Measurements from ENCODE around the gene DYNLT2B. TPM values are rescaled to one million over a fixed set of nuclear protein-coding genes. Genes with fewer than 3 reads are reported as not detected.
"Not testable (repeated sequence)": the region's sequence is repeated elsewhere in the genome, so short reads cannot be mapped to it uniquely, and the experiment has no call there.

Gene DYNLT2B
- total RNA-seq, 4 donors from 2014 or later, result 6.6 to 16.6 (median 8.4) TPM

- DNase-seq, result no peak
- 97 to 99% methylated on average over 4 of the region's 4 CpGs for WGBS, 2 donors
- Histone ChIP-seq H3K27me3 (no peaks in the 10 kb centered on the region), H3K4me3 (no peak overlapping the region), H3K36me3 (peaks cover 7 to 69% (median 9%) of the 10 kb centered on the region in 3 donors), H3K9me3 (no peaks in the 10 kb centered on the region), H3K27ac (no peak overlapping the region), H3K4me1 (no peaks in the 10 kb centered on the region)
- TF ChIP-seq CTCF (IDR thresholded peaks at IDR 0.05) (no peak), POLR2A (IDR thresholded peaks at IDR 0.05) (no peak)
- intact Hi-C loops (cut with DNase I), result no loop called here
Measured at GRCh38 chr3:196260784-196261183, 57.3 kb downstream of the DYNLT2B start.

- Histone ChIP-seq H3K27ac (no peak overlapping the region), H3K4me3 (no peak overlapping the region), H3K9me3 (no peaks in the 10 kb centered on the region), H3K27me3 (no peaks in the 10 kb centered on the region), H3K4me1 (no peaks in the 10 kb centered on the region), H3K36me3 (peaks cover 7 to 59% (median 12%) of the 10 kb centered on the region in 3 donors)
- TF ChIP-seq CTCF (IDR thresholded peaks at IDR 0.05) (no peak), POLR2A (IDR thresholded peaks at IDR 0.05) (no peak)
- intact Hi-C loops (cut with DNase I), result no loop called here
- 79 to 89% methylated on average over 1 of the region's 1 CpG for WGBS, 2 donors
- no peak for DNase-seq
Measured at GRCh38 chr3:196255776-196256175, 62.3 kb downstream of the DYNLT2B start.

- Histone ChIP-seq H3K4me1 (no peaks in the 10 kb centered on the region), H3K27me3 (no peaks in the 10 kb centered on the region), H3K36me3 (peaks cover 7 to 59% (median 12%) of the 10 kb centered on the region in 3 donors), H3K27ac (no peak overlapping the region), H3K9me3 (no peaks in the 10 kb centered on the region), H3K4me3 (no peak overlapping the region)
- no peak for DNase-seq
- TF ChIP-seq CTCF (IDR thresholded peaks at IDR 0.05) (no peak), POLR2A (IDR thresholded peaks at IDR 0.05) (no peak)
- 75 to 78% methylated on average over 5 of the region's 5 CpGs for WGBS, 2 donors
- intact Hi-C loops (cut with DNase I), result loop anchor here (5.0 kb wide), 1 partner anchor 263 kb away; the partner anchor contains the start of gene SMCO1
Measured at GRCh38 chr3:196254376-196255283, 63.4 kb downstream of the DYNLT2B start.

- no peaks in the 10 kb centered on the region for H3K27me3 ChIP-seq
- peaks cover 7 to 74% (median 21%) of the 10 kb centered on the region in 3 donors for H3K36me3 ChIP-seq
- intact Hi-C loops (cut with DNase I), result loop anchor here (5.0 kb wide), 1 partner anchor 265 kb away; the partner anchor contains the start of gene SMCO1
- DNase-seq, result no peak
- H3K4me1 ChIP-seq, result no peaks in the 10 kb centered on the region
- WGBS, 2 donors, result 91 to 96% methylated on average over 12 to 16 of the region's 16 CpGs
- TF ChIP-seq CTCF (IDR thresholded peaks at IDR 0.05) (no peak), POLR2A (IDR thresholded peaks at IDR 0.05) (no peak)
- no peaks in the 10 kb centered on the region for H3K9me3 ChIP-seq
- no peak overlapping the region for H3K27ac ChIP-seq
- no peak overlapping the region for H3K4me3 ChIP-seq
Measured at GRCh38 chr3:196251918-196252317, 66.1 kb downstream of the DYNLT2B start.

GRCh38 chr3:196246612-196247308 is 71.3 kb downstream of the DYNLT2B start:
- 77 to 93% methylated on average over 6 to 9 of the region's 13 CpGs for WGBS, 2 donors
- peaks cover 4 to 84% (median 22%) of the 10 kb centered on the region in 3 donors for H3K36me3 ChIP-seq
- TF ChIP-seq CTCF (IDR thresholded peaks at IDR 0.05) (no peak), POLR2A (IDR thresholded peaks at IDR 0.05) (no peak)
- intact Hi-C loops (cut with DNase I), result no loop called here
- no peaks in the 10 kb centered on the region for H3K4me1 ChIP-seq
- no peak overlapping the region for H3K4me3 ChIP-seq
- DNase-seq, result no peak
- H3K27ac ChIP-seq, result no peak overlapping the region
- no peaks in the 10 kb centered on the region for H3K27me3 ChIP-seq
- H3K9me3 ChIP-seq, result no peaks in the 10 kb centered on the region

- H3K27me3 ChIP-seq; intact Hi-C loops (cut with DNase I); H3K4me3 ChIP-seq; H3K4me1 ChIP-seq; H3K27ac ChIP-seq; H3K9me3 ChIP-seq; DNase-seq: not testable (repeated sequence)
- H3K36me3 ChIP-seq, result peaks cover 4 to 95% (median 31%) of the 10 kb centered on the region in 3 donors
- no CpG with 5 or more reads among the region's 34 CpGs for WGBS, 2 donors
Measured at GRCh38 chr3:196244166-196244565, 73.9 kb downstream of the DYNLT2B start.

Measured in esophagus squamous epithelium (tissue), 5 donors.